K562 (cell line): ENCODE measurements around the gene U2AF1L4. TPM values are rescaled to one million over a fixed set of nuclear protein-coding genes. Genes with fewer than 3 reads are reported as not detected.

Source experiments
- ATAC-seq: fragments of 200-7000 bp; cut with Tn5 transposase; 3 replicates; pipeline ENCODE4 v1.9.1; 2020; ENCODE audit warnings: moderate library complexity
- BruUV-seq: library from RNA; stranded (reverse); fragments of 400-500 nt; replicated peaks from 2 replicates; lab custom pipeline; 2021; lab: Mats Ljungman, UMichigan
- CTCF ChIA-PET: fragments of 300-600 bp; formaldehyde crosslinking; extraction: SDS; loops from one replicate; lab custom pipeline; 2021; ENCODE audit warnings: low intra/inter-chr PET ratio; lab: Yijun Ruan, JAX
- POLR2A ChIA-PET: fragments of 300-600, 350-650 bp; sonication (Branson Sonifier 250); formaldehyde crosslinking; extraction: SDS; loops from one replicate; lab custom pipeline; 2021; ENCODE audit warnings: antibody characterized with exemption, inconsistent platforms; lab: Yijun Ruan, JAX
- DNase-seq, 4 experiments: peaks; one replicate each; pipeline versions ENCODE4 v3.0.0 to v3.0.0-alpha.2; 2011 to 2018; ENCODE audit warnings: low spot score in 3 of 4, mixed read lengths in 3 of 4; ENCODE audit errors: extremely low read depth in 1 of 4
- FAIRE-seq: peaks from 2 replicates; lab custom pipeline; 2011; peaks lifted over from hg19 to GRCh38; lab: Jason Lieb, UNC
- H2AFZ ChIP-seq: 2 replicates; pipeline ENCODE4 v1.6.0; 2011; ENCODE audit warnings: low read depth, low read length, control low read depth, inconsistent platforms
- H3K27ac ChIP-seq: fragments of 200-600 bp; 3 replicates; pipeline ENCODE4 v1.8.0; 2011; ENCODE audit warnings: low read depth, mild to moderate bottlenecking, control low read depth, inconsistent platforms, low read length, moderate library complexity, mixed read lengths; ENCODE audit errors: extremely low read depth
- H3K27me3 ChIP-seq, 2 experiments: fragments of 300-600 bp in 1 of 2; 2 replicates in 1 of 2; 3 replicates in 1 of 2; pipeline versions ENCODE4 v1.6.0 to v1.8.0; 2011; ENCODE audit warnings: inconsistent platforms in 2 of 2, low read length in 2 of 2, mild to moderate bottlenecking in 1 of 2, mixed read lengths in 1 of 2, moderate library complexity in 1 of 2; ENCODE audit not compliant: control insufficient read depth in 2 of 2, insufficient read depth in 2 of 2
- H3K36me3 ChIP-seq: fragments of 300-600 bp; 3 replicates; pipeline ENCODE4 v1.8.0; 2011; ENCODE audit warnings: mild to moderate bottlenecking, low read length, inconsistent platforms; ENCODE audit not compliant: control insufficient read depth, insufficient read depth
- H3K4me1 ChIP-seq, 2 experiments: fragments of 200-600 bp in 1 of 2; replicated peaks in 1 of 2; 2 replicates in 1 of 2; 3 replicates in 1 of 2; pipeline versions ENCODE4 v1.5.1 to v1.8.0; 2011; ENCODE audit warnings: inconsistent platforms in 2 of 2, low read length in 2 of 2, mild to moderate bottlenecking in 1 of 2, mixed read lengths in 1 of 2, moderate library complexity in 1 of 2; ENCODE audit not compliant: control insufficient read depth in 2 of 2, insufficient read depth in 2 of 2
- H3K4me2 ChIP-seq: 2 replicates; pipeline ENCODE4 v1.6.1; 2011; ENCODE audit warnings: low read length, control low read depth, inconsistent platforms, mixed read lengths; ENCODE audit not compliant: insufficient read depth
- H3K4me3 ChIP-seq: fragments of 200-600 bp; sonication (generic), shearing (Covaris generic); 2 replicates; pipeline ENCODE4 v1.5.1; 2016; ENCODE audit warnings: control low read depth, inconsistent platforms
- H3K79me2 ChIP-seq: fragments of 200-600 bp; 3 replicates; pipeline ENCODE4 v1.8.0; 2011; ENCODE audit warnings: low read length, inconsistent platforms; ENCODE audit not compliant: control insufficient read depth, insufficient read depth
- H3K9ac ChIP-seq, 2 experiments: 2 replicates each; pipeline versions ENCODE4 v1.6.0 to v1.6.1; 2011; ENCODE audit warnings: low read depth in 2 of 2, low read length in 2 of 2, control low read depth in 1 of 2, inconsistent platforms in 1 of 2, mild to moderate bottlenecking in 1 of 2, mixed read lengths in 1 of 2; ENCODE audit not compliant: insufficient read depth in 1 of 2
- H3K9me1 ChIP-seq: one replicate; pipeline ENCODE4 v1.6.0; 2011; ENCODE audit warnings: inconsistent platforms, mild to moderate bottlenecking, low read length, moderate library complexity; ENCODE audit not compliant: control insufficient read depth, insufficient read depth
- H3K9me3 ChIP-seq: replicated peaks from 2 replicates; pipeline ENCODE4 v1.5.1; 2011; ENCODE audit warnings: low read depth, low read length, inconsistent platforms; ENCODE audit not compliant: control insufficient read depth, insufficient read depth
- H4K20me1 ChIP-seq: replicated peaks from 2 replicates; pipeline ENCODE4 v1.6.1; 2011; ENCODE audit warnings: low read length, inconsistent platforms, mixed read lengths; ENCODE audit not compliant: control insufficient read depth, insufficient read depth
- EHMT2 ChIP-seq: fragments of 450-650 bp; IDR thresholded peaks from 2 replicates; pipeline ENCODE4 v1.6.1; 2018; ENCODE audit warnings: antibody characterized with exemption
- PHB2 ChIP-seq: fragments of 450-650 bp; IDR thresholded peaks from 2 replicates; pipeline ENCODE4 v1.6.1; 2017; ENCODE audit warnings: low read depth
- POLR2B ChIP-seq: fragments of 450-650 bp; IDR thresholded peaks from 2 replicates; pipeline ENCODE4 v1.6.1; 2018; ENCODE audit warnings: low read depth; ENCODE audit not compliant: partially characterized antibody
- POLR2G ChIP-seq: fragments of 200-400 bp; formaldehyde crosslinking; IDR thresholded peaks from 2 replicates; pipeline ENCODE4 v1.6.1; 2017; ENCODE audit warnings: low read depth, mild to moderate bottlenecking, antibody characterized with exemption, low read length, moderate library complexity
- RBFOX2 ChIP-seq: fragments of 200-400 bp; formaldehyde crosslinking; IDR thresholded peaks from 2 replicates; pipeline ENCODE4 v1.6.1; 2017; ENCODE audit warnings: low read depth, mild to moderate bottlenecking, low read length, moderate library complexity
- ZKSCAN1 ChIP-seq: fragments of 150-350 bp; IDR thresholded peaks from 2 replicates; pipeline ENCODE4 v1.6.1; 2016; ENCODE audit warnings: low read depth, low read length
- ZNF165 ChIP-seq: fragments of 250-450 bp; sonication (Bioruptor Pico); IDR thresholded peaks from 2 replicates; pipeline ENCODE4 v1.4.0; 2020; ENCODE audit warnings: borderline replicate concordance
- WGBS: fragments of 100-300 bp; shearing (Covaris generic); methylation state at CpG from one replicate; pipeline ENCODE4 v1.1.6; 2016; ENCODE audit warnings: low coverage, mixed read lengths; ENCODE audit not compliant: insufficient coverage; ENCODE audit errors: missing lambda C conversion rate; 5-methylcytosine and 5-hydroxymethylcytosine counted together
- in situ Hi-C: fragments of 300-500 bp; cut with MboI; formaldehyde crosslinking; loops from 4 replicates; pipeline ENCODE4 v1.15.0; 2018; ENCODE audit warnings: inconsistent platforms, mixed read lengths
- intact Hi-C: fragments of 100-400 bp; cut with micrococcal nuclease; formaldehyde crosslinking; loops from 2 replicates; pipeline ENCODE4 v1.14.2; 2022
- polyA plus RNA-seq, 8 experiments: library from polyadenylated mRNA; depleted of rRNA in 4 of 8; stranded (reverse) in 5 of 8; unstranded in 3 of 8; fragments of >200 nt; fragmentation: Nextera tagmentation in 2 of 8; fragmentation: Illumina TruSeq in 1 of 8; extraction: Ambion mirVana in 2 of 8; extraction: Trizol in 1 of 8; gene quantifications; 2 replicates each; pipeline versions ENCODE4 v1.2.1 to v1.2.3, GENCODE V29; 2011 to 2014; ENCODE audit warnings: inconsistent platforms in 1 of 8, missing spikeins in 1 of 8
- total RNA-seq, 7 experiments: library from RNA; depleted of rRNA in 6 of 7; stranded (reverse); fragments of >200 nt in 6 of 7; fragmentation: Illumina TruSeq in 2 of 7; extraction: Trizol in 2 of 7; gene quantifications; 2 replicates each; pipeline versions ENCODE4 v1.2.1 to v1.2.3, GENCODE V29; 2011 to 2021; ENCODE audit warnings: low replicate concordance in 1 of 7
- TF ChIP-seq, protein P1 (sequence below): sonication (generic); formaldehyde crosslinking; IDR thresholded peaks from 2 replicates; pipeline ENCODE4 v1.8.1; 2023; ENCODE audit warnings: mild to moderate bottlenecking, missing genetic modification reagents
- TF ChIP-seq, protein P2 (sequence below), 2 experiments: fragments of 450-650 bp in 1 of 2; sonication (generic) in 1 of 2; formaldehyde crosslinking in 1 of 2; IDR thresholded peaks in 1 of 2; conservative IDR thresholded peaks in 1 of 2; 2 replicates each; pipeline versions ENCODE4 v1.6.1 to v1.8.1; 2016 to 2023; ENCODE audit warnings: mild to moderate bottlenecking in 2 of 2, moderate library complexity in 2 of 2, inconsistent platforms in 1 of 2, missing genetic modification reagents in 1 of 2

Gene U2AF1L4
- total and polyA plus RNA-seq, 9 of the 15 experiments (the other 6 are each of a cell fraction or from before 2014, with no cell fraction given), result 8.4 to 19.5 (median 12.6) TPM

DNA sequence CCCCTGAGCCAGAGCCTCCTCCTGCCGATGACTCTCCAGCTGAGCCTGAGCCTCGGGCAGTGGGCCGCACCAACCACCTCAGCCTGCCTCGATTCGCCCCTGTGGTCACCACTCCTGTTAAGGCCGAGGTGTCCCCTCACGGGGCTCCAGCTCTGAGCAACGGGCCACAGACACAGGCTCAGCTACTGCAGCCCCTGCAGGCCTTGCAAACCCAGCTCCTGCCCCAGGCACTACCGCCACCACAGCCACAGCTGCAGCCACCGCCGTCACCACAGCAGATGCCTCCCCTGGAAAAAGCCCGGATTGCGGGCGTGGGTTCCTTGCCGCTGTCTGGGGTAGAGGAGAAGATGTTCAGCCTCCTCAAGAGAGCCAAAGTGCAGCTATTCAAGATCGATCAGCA, 23.8 kb downstream of the U2AF1L4 start:
- Histone ChIP-seq H4K20me1 (0 out of 2 replicates have a peak, but pooled peaks cover 11% of the 10 kb centered on the region), H3K9me1 (no peaks in the 10 kb centered on the region), H3K9ac (peak overlapping the region in 1 of 2 experiments; percentile 78; a peak in 2 of 4 replicates), H3K27ac (no peak overlapping the region), H3K9me3 (no peaks in the 10 kb centered on the region), H3K36me3 (peaks cover 68% of the 10 kb centered on the region; the same call in 2 of the 3 replicates), H3K79me2 (peaks cover 33% of the 10 kb centered on the region), H3K4me1 (peaks cover 8 to 45% of the 10 kb centered on the region in 2 experiments), H3K4me2 (no peak overlapping the region), H3K27me3 (no peaks in the 10 kb centered on the region), H2AFZ (no peak overlapping the region), H3K4me3 (no peak overlapping the region)
- ChIA-PET POLR2A (interaction anchor here (1.5 kb wide), 1 partner anchor 19 kb away, joined by 5 read pairs; no protein-coding TSS in a partner anchor), CTCF (no interaction called here)
- no TSS peak for BruUV-seq
- TF ChIP-seq, protein P1, sequence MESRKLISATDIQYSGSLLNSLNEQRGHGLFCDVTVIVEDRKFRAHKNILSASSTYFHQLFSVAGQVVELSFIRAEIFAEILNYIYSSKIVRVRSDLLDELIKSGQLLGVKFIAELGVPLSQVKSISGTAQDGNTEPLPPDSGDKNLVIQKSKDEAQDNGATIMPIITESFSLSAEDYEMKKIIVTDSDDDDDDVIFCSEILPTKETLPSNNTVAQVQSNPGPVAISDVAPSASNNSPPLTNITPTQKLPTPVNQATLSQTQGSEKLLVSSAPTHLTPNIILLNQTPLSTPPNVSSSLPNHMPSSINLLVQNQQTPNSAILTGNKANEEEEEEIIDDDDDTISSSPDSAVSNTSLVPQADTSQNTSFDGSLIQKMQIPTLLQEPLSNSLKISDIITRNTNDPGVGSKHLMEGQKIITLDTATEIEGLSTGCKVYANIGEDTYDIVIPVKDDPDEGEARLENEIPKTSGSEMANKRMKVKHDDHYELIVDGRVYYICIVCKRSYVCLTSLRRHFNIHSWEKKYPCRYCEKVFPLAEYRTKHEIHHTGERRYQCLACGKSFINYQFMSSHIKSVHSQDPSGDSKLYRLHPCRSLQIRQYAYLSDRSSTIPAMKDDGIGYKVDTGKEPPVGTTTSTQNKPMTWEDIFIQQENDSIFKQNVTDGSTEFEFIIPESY (CRISPR knock-in tag), result peak; percentile 54; the same call in 1 of the 2 replicates
- peak; percentile 56 for TF ChIP-seq RBFOX2
- no peak for TF ChIP-seq PHB2
- TF ChIP-seq, protein P2, sequence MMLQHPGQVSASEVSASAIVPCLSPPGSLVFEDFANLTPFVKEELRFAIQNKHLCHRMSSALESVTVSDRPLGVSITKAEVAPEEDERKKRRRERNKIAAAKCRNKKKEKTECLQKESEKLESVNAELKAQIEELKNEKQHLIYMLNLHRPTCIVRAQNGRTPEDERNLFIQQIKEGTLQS (IDR thresholded peaks at IDR 0.05), result no peak
- TF ChIP-seq, protein P2 (CRISPR knock-in tag; conservative IDR thresholded peaks at IDR 0.05), result no peak
- TF ChIP-seq POLR2B, result peak; percentile 11
- TF ChIP-seq ZNF165 (CRISPR knock-in tag), result no peak
- TF ChIP-seq POLR2G, result peak; percentile 64
- no peak for TF ChIP-seq EHMT2
- TF ChIP-seq ZKSCAN1, result no peak
- in situ Hi-C loops (no loop called here), intact Hi-C loops (no loop called here)
- ATAC-seq, result no peak
- no peak for FAIRE-seq
- DNase-seq, result no peak
- 95% methylated on average over 14 of the region's 16 CpGs for WGBS
